ENCODE measurements around the gene FRMPD1.

DNA sequence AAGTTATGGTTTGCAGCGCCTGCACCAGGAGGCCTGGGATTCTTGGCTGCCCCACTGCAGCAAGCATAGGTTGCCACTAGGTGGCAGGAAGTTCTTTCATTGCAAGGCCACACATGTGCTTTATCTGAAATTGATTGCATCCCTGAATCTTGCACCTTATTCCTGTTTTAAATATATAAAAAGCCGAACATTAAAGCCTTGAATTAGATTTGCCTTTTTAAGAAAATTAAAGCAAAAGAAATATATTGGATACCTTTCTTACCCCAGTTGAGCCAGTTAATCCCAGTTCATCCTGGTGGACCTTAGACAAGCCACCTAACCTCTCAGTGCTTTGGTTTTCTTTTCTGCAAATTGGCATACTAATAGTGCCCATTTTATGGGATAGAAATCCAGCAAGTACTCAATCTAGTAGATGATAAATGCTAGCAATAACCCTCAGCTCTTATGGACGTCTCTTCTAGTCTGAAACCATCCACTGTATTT lies 96.6 kb downstream of the FRMPD1 start:
- TF ChIP-seq, protein P1, sequence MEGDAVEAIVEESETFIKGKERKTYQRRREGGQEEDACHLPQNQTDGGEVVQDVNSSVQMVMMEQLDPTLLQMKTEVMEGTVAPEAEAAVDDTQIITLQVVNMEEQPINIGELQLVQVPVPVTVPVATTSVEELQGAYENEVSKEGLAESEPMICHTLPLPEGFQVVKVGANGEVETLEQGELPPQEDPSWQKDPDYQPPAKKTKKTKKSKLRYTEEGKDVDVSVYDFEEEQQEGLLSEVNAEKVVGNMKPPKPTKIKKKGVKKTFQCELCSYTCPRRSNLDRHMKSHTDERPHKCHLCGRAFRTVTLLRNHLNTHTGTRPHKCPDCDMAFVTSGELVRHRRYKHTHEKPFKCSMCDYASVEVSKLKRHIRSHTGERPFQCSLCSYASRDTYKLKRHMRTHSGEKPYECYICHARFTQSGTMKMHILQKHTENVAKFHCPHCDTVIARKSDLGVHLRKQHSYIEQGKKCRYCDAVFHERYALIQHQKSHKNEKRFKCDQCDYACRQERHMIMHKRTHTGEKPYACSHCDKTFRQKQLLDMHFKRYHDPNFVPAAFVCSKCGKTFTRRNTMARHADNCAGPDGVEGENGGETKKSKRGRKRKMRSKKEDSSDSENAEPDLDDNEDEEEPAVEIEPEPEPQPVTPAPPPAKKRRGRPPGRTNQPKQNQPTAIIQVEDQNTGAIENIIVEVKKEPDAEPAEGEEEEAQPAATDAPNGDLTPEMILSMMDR (IDR thresholded peaks at IDR 0.05) = peak in 3 of 4 experiments; percentile 62 to 87 (median 80)
- TF ChIP-seq POLR2A (IDR thresholded peaks at IDR 0.05) (no peak), POLR2AphosphoS5 (IDR thresholded peaks at IDR 0.05) (no peak), EP300 (IDR thresholded peaks at IDR 0.05) (no peak)
